Measurements from ENCODE around the gene FMNL2. TPM values are rescaled to one million over a fixed set of nuclear protein-coding genes. Genes with fewer than 3 reads are reported as not detected.

Gene FMNL2
- total RNA-seq, 1 experiment from 2014 or later: 28.1 TPM

- no peaks in the 10 kb centered on the region for H3K27me3 ChIP-seq (ENCODE audit: insufficient read depth, low read length)
- no peak overlapping the region for H2AFZ ChIP-seq (ENCODE audit: low read depth, low read length, poor library complexity, severe bottlenecking)
- no TSS peak for BruUV-seq (replicated peaks)
- H3K4me2 ChIP-seq (ENCODE audit: low read length): no peak overlapping the region
- ChIA-PET RAD21 (ENCODE audit: low non-redundant PET in 1 of 2, low total read pairs in 2 of 2, uncharacterized antibody in 2 of 2, unreplicated experiment in 2 of 2) (no interaction called here), CTCF (no interaction called here), POLR2A (no interaction called here)
- TF ChIP-seq EZH2phosphoT487 (IDR thresholded peaks at IDR 0.05; ENCODE audit: borderline replicate concordance) (no peak), YY1 (IDR thresholded peaks at IDR 0.05; ENCODE audit: extremely low read depth, insufficient replicate concordance, low read depth, low read length) (no peak), MAX (IDR thresholded peaks at IDR 0.05) (no peak), SRF (IDR thresholded peaks at IDR 0.05; ENCODE audit: low read depth) (no peak), EZH2 (IDR thresholded peaks at IDR 0.05) (no peak), JUND (IDR thresholded peaks at IDR 0.05) (no peak), RAD21 (IDR thresholded peaks at IDR 0.05; ENCODE audit: low read depth) (no peak), CTCF (IDR thresholded peaks at IDR 0.05 in 2 of 3, conservative IDR thresholded peaks at IDR 0.05 in 1 of 3; ENCODE audit: borderline replicate concordance in 1 of 3, insufficient read depth in 1 of 3, low read depth in 2 of 3, low read length in 2 of 3) (no peak), POLR2AphosphoS5 (IDR thresholded peaks at IDR 0.05; ENCODE audit: low read depth, low read length) (no peak), CEBPB (IDR thresholded peaks at IDR 0.05; ENCODE audit: low read depth) (no peak), FOSL1 (IDR thresholded peaks at IDR 0.05; ENCODE audit: low read depth) (no peak), POLR2A (IDR thresholded peaks at IDR 0.05; ENCODE audit: borderline replicate concordance, extremely low read depth, insufficient read depth, insufficient read length) (no peak), SIN3A (IDR thresholded peaks at IDR 0.05; ENCODE audit: low read depth) (no peak), SP1 (IDR thresholded peaks at IDR 0.05; ENCODE audit: low read depth) (no peak), ATF3 (IDR thresholded peaks at IDR 0.05) (no peak), ZNF274 (IDR thresholded peaks at IDR 0.05; ENCODE audit: low read depth, low read length) (no peak), TCF7L2 (IDR thresholded peaks at IDR 0.05; ENCODE audit: borderline replicate concordance, extremely low read depth, insufficient read depth, insufficient read length) (no peak), ZBTB33 (IDR thresholded peaks at IDR 0.05; ENCODE audit: extremely low read depth, insufficient replicate concordance, low read length) (no peak), REST (IDR thresholded peaks at IDR 0.05; ENCODE audit: low read depth) (no peak)
- H3K4me3 ChIP-seq (replicated peaks in 1 of 2; ENCODE audit: low read depth in 1 of 2, low read length in 2 of 2): no peak overlapping the region
- no peaks in the 10 kb centered on the region for H3K9me2 ChIP-seq (ENCODE audit: insufficient read depth)
- H3K9me3 ChIP-seq (ENCODE audit: control insufficient read depth in 1 of 2, insufficient read depth in 1 of 2, low read depth in 1 of 2, low read length in 2 of 2): no peaks in the 10 kb centered on the region
- H3K79me2 ChIP-seq (ENCODE audit: insufficient read depth, low read length): peaks cover 34% of the 10 kb centered on the region
- no peak overlapping the region for H3K27ac ChIP-seq (ENCODE audit: low read depth, low read length)
- no peak overlapping the region for H3K9ac ChIP-seq (ENCODE audit: low read length)
- H4K20me1 ChIP-seq (ENCODE audit: insufficient read depth): no peaks in the 10 kb centered on the region
- no peaks in the 10 kb centered on the region; a peak in 1 of 4 replicates for H3K4me1 ChIP-seq (ENCODE audit: control insufficient read depth in 1 of 2, insufficient read depth in 2 of 2, low read length in 2 of 2)
- intact Hi-C loops (cut with micrococcal nuclease): no loop called here
- H3K36me3 ChIP-seq (ENCODE audit: control insufficient read depth in 1 of 2, insufficient read depth in 2 of 2, low read length in 2 of 2): no peaks in the 10 kb centered on the region
- ATAC-seq (no peak), DNase-seq (ENCODE audit: low read depth, low spot score) (no peak)
Observed at GRCh38 chr2:152350155-152350679, 15.2 kb downstream of the FMNL2 start.

Data from HCT116 (cell line).